Activated CD4-positive, alpha-beta T cell treated with anti-CD3 and anti-CD28 coated beads, Interleukin-2, amount 10 ng/mL, durations not matched to agents 7 days and 5 days (primary cell): ENCODE data around the gene FAM3D. TPM values are rescaled to one million over a fixed set of nuclear protein-coding genes. Genes with fewer than 3 reads are reported as not detected.
"Not testable (repeated sequence)": the region's sequence is repeated elsewhere in the genome, so short reads cannot be mapped to it uniquely, and the experiment has no call there.

Experiments
- CTCF ChIA-PET: fragments of 350-600 bp; sonication (Branson Sonifier 250); formaldehyde crosslinking; loops from one replicate; lab custom pipeline; 2021; ENCODE audit warnings: antibody characterized with exemption; lab: Charles Lee
- POLR2A ChIA-PET: fragments of 350-600 bp; sonication (Branson Sonifier 250); formaldehyde crosslinking; loops from one replicate; lab custom pipeline; 2021; ENCODE audit warnings: antibody characterized with exemption; lab: Charles Lee
- DNase-seq: peaks from one replicate; pipeline ENCODE4 v3.0.0-alpha.2; 2020
- H3K27ac Mint-ChIP-seq: one replicate; pipeline ENCODE4 v1.8.0; 2021; ENCODE audit warnings: mild to moderate bottlenecking, moderate library complexity, mixed read lengths
- H3K27me3 Mint-ChIP-seq: one replicate; pipeline ENCODE4 v1.8.0; 2021; ENCODE audit warnings: mixed read lengths
- H3K36me3 Mint-ChIP-seq: one replicate; pipeline ENCODE4 v1.8.0; 2021; ENCODE audit warnings: low read depth, mixed read lengths
- H3K4me1 Mint-ChIP-seq: one replicate; pipeline ENCODE4 v1.8.0; 2021; ENCODE audit warnings: mixed read lengths
- H3K4me3 Mint-ChIP-seq: one replicate; pipeline ENCODE4 v1.8.0; 2021; ENCODE audit warnings: mild to moderate bottlenecking, moderate library complexity, mixed read lengths
- H3K9me3 Mint-ChIP-seq: one replicate; pipeline ENCODE4 v1.8.0; 2021; ENCODE audit warnings: mixed read lengths
- total RNA-seq, 2 experiments: library from RNA; stranded (reverse); gene quantifications; one replicate each; pipeline ENCODE4 v1.2.3, GENCODE V29; 2021

Gene FAM3D
- total RNA-seq, 2 experiments from 2014 or later, result not detected

DNA sequence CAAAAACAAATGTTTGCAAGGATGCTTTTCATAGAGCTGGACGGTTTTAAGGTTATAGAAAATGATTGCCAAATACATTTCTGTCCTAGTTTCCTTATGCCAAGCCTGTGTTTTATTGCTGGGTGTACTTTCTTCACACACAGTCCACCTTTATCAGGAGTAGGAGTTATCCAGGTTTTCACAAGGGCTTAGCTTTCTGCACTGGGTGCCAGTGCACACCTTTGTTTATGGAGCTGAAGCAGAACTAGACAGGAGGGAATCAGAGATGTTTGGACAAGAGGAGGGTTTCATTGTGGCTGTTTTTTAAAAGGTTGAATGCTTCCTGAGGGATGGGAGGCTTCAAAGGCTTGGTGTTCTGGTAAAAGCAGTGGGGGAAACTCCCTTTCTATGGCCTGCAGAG, 29.5 kb upstream of the FAM3D start:
- peaks cover 3% of the 10 kb centered on the region for H3K36me3 Mint-ChIP-seq
- no peak overlapping the region for H3K4me3 Mint-ChIP-seq
- no peak for DNase-seq
- H3K27ac Mint-ChIP-seq, result no peak overlapping the region
- ChIA-PET CTCF (interaction anchor here (1.8 kb wide), 1 partner anchor 65 kb away, joined by 4 read pairs; no protein-coding TSS in a partner anchor), POLR2A (interaction anchor here (0.6 kb wide), 1 partner anchor 19 kb away, joined by 3 read pairs; no protein-coding TSS in a partner anchor)
- peaks cover 14% of the 10 kb centered on the region for H3K9me3 Mint-ChIP-seq
- no peaks in the 10 kb centered on the region for H3K27me3 Mint-ChIP-seq
- H3K4me1 Mint-ChIP-seq, result peaks cover 27% of the 10 kb centered on the region

DNA sequence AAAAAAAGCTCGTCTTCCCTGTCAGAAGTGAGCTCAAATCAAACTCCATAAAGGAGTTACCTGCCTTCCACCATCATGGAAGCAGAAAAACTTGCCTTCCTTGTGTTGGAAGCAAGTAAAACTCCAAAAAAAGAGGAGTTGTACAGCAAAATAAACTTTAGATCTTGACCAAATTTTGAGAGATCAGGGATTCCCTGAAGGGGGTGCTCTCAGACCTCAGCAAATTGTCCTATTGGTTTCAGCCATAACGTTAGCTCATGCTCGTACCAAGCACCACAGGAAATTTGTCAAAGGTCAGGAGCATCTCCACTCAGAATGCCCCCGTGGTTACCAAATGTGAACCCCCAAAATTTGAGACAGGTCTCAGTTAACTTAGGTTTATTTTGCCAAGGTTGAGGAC, 28.7 kb upstream of the FAM3D start:
- H3K36me3 Mint-ChIP-seq, H3K27ac Mint-ChIP-seq, CTCF ChIA-PET, H3K27me3 Mint-ChIP-seq, H3K4me3 Mint-ChIP-seq, DNase-seq: not testable (repeated sequence)
- peaks cover 27% of the 10 kb centered on the region for H3K4me1 Mint-ChIP-seq
- POLR2A ChIA-PET, result interaction anchor here (0.6 kb wide), 1 partner anchor 18 kb away, joined by 3 read pairs; no protein-coding TSS in a partner anchor
- H3K9me3 Mint-ChIP-seq, result peaks cover 14% of the 10 kb centered on the region

DNA sequence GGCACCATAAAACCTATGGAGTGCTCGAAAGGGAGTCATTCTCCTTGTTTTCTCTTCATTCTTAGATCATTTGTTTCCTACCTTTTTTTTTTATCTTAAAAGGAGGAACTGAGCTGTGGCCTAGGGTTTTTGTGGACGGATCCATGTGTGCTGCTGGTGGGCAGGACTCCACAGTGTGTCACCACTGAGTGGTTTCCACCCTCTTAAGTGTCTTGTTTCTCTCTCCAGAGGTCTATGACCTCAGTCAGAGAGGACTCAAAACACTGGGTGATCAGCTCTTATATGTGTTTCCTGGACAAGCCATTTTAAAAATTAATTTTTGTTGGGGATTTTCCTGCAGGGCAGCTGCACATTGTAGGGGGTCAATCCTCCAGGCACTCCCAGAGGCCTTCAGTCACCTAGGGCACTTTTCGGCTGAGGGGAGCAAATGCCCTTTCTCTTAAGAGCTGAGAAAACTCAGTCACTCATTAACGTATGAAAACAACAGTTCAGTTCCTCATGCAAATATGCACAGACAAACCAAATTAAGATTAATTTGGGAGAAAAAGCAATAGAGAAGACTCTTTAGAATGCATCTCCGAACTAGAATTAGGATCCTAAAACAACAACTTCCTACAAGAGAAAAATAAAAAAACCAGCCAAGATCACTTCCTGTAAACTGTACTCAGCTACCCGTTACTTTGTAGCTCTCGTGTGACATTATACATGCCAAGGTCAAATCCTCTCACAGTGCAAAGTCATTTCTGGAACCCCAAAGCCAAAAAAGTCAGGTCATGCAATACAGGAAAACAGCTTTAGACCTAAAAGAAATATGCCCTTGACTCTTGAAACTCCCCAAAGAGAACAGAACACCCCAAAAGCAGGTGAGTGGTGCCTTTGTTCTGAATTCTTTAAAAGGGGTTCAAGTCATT, 27.6 kb upstream of the FAM3D start:
- H3K27ac Mint-ChIP-seq, result no peak overlapping the region
- H3K27me3 Mint-ChIP-seq, result no peaks in the 10 kb centered on the region
- ChIA-PET CTCF (no interaction called here), POLR2A (interaction anchor here (0.6 to 0.7 kb wide), 2 partner anchors 61 to 77 kb away, joined by 3 to 6 read pairs; no protein-coding TSS in a partner anchor)
- no peak overlapping the region for H3K4me3 Mint-ChIP-seq
- peaks cover 27% of the 10 kb centered on the region for H3K4me1 Mint-ChIP-seq
- no peak for DNase-seq
- peaks cover 3% of the 10 kb centered on the region for H3K36me3 Mint-ChIP-seq
- peaks cover 18% of the 10 kb centered on the region for H3K9me3 Mint-ChIP-seq

DNA sequence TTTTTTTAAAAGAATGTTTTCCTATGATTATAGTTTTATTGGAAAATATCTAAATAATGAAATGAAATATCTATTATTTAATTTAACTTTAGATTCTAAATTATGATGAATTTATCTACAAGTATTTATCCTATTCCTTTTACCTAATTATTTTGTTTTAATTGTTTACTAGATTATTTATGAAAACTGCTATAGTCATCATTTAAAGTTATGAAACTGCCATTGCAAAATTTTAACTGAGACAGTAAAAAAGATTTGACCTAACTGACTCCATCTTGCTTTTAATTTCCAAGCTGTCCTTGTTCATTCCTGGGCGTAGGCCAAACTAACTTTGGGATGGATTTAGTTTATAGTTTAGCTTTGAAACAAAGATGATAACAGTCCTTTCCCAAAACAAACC, 25.9 kb upstream of the FAM3D start:
- no peak overlapping the region for H3K4me3 Mint-ChIP-seq
- ChIA-PET CTCF (no interaction called here), POLR2A (no interaction called here)
- H3K9me3 Mint-ChIP-seq, result peaks cover 21% of the 10 kb centered on the region
- H3K27ac Mint-ChIP-seq, result no peak overlapping the region
- DNase-seq, result no peak
- H3K27me3 Mint-ChIP-seq, result no peaks in the 10 kb centered on the region
- peaks cover 3% of the 10 kb centered on the region for H3K36me3 Mint-ChIP-seq
- peaks cover 24% of the 10 kb centered on the region for H3K4me1 Mint-ChIP-seq

DNA sequence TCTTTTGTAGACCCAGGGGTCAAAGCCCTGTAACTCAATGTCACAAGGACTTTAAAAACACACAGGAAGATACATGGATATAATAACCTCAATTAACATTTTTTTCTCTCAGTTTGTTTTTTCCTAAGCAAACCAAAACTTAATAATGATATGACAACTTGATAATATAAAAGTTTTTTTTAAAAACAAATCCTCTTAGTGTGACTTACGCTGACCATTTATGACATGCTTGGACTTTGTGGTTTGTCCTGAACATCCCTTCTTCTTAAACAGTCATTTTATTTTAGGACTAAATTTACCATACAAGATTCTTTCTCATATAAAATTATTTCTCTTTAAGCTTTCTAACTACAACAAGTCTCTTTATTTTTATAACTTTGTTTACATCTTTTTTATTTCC, 25.4 kb upstream of the FAM3D start:
- CTCF ChIA-PET, result no interaction called here

DNA sequence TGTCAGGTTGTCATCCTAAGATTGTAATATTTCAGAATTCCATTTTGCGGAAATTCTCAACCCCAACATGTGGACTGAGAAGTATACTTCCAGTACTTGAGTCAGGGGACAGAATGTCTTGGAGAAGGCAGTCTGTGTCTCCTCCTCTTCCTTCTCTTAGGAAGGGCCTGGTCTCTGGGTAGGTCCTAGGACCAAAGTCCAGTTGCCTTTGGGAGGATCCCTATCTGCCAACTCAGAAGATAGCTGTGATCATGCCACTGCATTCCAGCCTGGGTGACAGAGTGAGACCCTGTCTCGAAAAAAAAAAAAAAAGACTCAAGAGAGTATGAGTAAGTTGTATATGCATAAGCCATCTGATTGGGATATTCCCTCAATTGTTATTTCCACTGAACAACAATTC, 23.9 kb upstream of the FAM3D start:
- CTCF ChIA-PET, result no interaction called here
- Mint-ChIP-seq H3K9me3 (peaks cover 21% of the 10 kb centered on the region), H3K27ac (no peak overlapping the region), H3K4me1 (peaks cover 9% of the 10 kb centered on the region), H3K36me3 (peaks cover 3% of the 10 kb centered on the region), H3K27me3 (no peaks in the 10 kb centered on the region), H3K4me3 (no peak overlapping the region)
- POLR2A ChIA-PET, result no interaction called here
- no peak for DNase-seq

More for the DNA sequence above, 25.4 kb upstream of the FAM3D start:
- H3K4me1 Mint-ChIP-seq, result peaks cover 19% of the 10 kb centered on the region
- H3K4me3 Mint-ChIP-seq, result no peak overlapping the region
- POLR2A ChIA-PET, result no interaction called here
- peaks cover 21% of the 10 kb centered on the region for H3K9me3 Mint-ChIP-seq
- H3K27ac Mint-ChIP-seq, result no peak overlapping the region
- peaks cover 3% of the 10 kb centered on the region for H3K36me3 Mint-ChIP-seq
- H3K27me3 Mint-ChIP-seq, result no peaks in the 10 kb centered on the region
- DNase-seq, result no peak

DNA sequence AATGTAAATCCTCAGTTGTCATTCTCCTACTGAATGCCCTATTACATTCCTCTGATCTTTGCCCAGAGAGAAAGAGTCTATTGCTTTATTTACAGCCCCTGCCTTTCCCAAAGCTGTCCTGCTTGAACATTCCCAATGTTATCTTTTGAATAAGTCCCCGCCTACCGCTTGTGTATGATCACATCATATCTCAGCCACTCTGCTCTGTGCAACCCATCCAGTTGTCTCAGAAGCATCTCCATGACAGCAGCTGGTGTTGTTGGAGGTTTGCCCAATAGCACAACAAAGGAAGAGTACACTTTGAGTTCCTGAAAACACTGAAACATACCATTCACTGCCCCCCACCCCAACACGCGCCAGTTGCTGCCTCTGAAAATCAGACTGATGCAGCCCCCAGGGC, 22.0 kb upstream of the FAM3D start:
- no peaks in the 10 kb centered on the region for H3K36me3 Mint-ChIP-seq
- no peak overlapping the region for H3K27ac Mint-ChIP-seq
- peaks cover 20% of the 10 kb centered on the region for H3K9me3 Mint-ChIP-seq
- no peaks in the 10 kb centered on the region for H3K27me3 Mint-ChIP-seq
- no peak overlapping the region for H3K4me3 Mint-ChIP-seq
- H3K4me1 Mint-ChIP-seq, result no peaks in the 10 kb centered on the region
- ChIA-PET CTCF (no interaction called here), POLR2A (no interaction called here)
- DNase-seq, result no peak

DNA sequence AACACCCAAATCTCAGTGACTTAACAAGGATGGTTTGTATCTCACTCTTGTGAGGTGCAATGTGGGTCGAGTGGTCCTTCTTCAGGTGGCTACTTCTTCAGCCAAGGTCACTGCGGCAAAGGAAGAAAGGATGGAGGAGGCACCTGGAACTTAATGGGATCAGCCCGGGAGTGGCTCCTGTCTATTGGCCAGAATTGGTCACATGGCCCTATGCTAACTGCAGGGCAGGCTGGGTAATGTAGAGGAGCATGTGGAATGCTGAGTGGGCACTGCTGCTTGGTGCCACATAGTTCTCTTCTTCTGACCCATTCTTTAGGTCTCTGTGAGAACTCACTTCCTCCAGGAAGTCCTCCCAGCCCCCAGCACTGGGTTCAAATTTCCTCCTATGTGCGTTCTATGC, 20.3 kb upstream of the FAM3D start:
- ChIA-PET POLR2A (no interaction called here), CTCF (interaction anchor here (1.1 kb wide), 1 partner anchor 102 kb away, joined by 3 read pairs; no protein-coding TSS in a partner anchor)
- Mint-ChIP-seq H3K9me3 (peaks cover 17% of the 10 kb centered on the region), H3K4me3 (no peak overlapping the region), H3K27ac (no peak overlapping the region), H3K36me3 (no peaks in the 10 kb centered on the region), H3K27me3 (no peaks in the 10 kb centered on the region), H3K4me1 (no peaks in the 10 kb centered on the region)
- no peak for DNase-seq

DNA sequence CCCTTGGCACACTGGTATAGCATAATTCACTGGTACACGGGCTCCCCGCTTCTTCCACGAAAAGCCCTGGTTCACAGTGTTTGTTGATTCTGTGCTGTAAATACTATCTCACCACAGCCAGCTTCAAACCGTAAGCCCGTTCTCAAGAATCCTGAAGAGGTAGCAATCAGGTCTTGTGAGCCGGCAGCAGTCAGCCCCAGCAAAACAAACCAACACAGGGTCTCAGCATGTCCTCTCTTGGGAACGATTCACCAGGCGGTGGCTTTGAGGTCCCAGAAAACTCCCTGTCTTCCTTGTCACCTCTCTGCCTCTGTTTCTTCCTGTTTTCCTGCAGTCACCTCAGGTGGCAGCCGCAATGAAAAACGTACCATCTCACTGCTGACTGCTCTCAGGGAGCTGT, 19.1 kb upstream of the FAM3D start:
- Mint-ChIP-seq H3K27ac (no peak overlapping the region), H3K4me1 (no peaks in the 10 kb centered on the region), H3K9me3 (peaks cover 11% of the 10 kb centered on the region), H3K36me3 (no peaks in the 10 kb centered on the region), H3K27me3 (peaks cover under 1% of the 10 kb centered on the region), H3K4me3 (no peak overlapping the region)
- no peak for DNase-seq
- POLR2A ChIA-PET, result no interaction called here
- CTCF ChIA-PET, result no interaction called here

DNA sequence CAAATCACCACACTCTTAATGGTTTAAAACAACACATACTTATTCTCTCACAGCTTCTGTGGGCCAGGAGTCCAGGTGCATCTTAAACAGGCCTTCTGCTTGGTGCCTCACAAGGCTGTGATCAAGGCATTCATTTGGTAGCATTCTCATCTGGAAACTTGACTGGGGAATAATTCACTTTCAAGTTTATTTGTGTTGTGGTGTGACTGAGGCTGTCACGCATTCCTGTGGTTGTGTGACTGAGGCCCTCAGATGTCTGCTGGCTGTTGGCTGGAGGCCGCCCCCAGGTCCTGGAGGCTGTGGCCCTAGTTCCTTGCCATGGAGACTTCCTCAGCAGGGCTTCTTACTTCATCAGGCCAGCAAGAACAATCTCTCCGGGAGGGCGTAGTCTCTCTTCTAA, 16.9 kb upstream of the FAM3D start:
- no peak for DNase-seq
- Mint-ChIP-seq H3K27me3 (peaks cover 2% of the 10 kb centered on the region), H3K9me3 (no peaks in the 10 kb centered on the region), H3K4me1 (no peaks in the 10 kb centered on the region), H3K27ac (no peak overlapping the region), H3K36me3 (no peaks in the 10 kb centered on the region), H3K4me3 (no peak overlapping the region)
- CTCF ChIA-PET, result no interaction called here
- POLR2A ChIA-PET, result no interaction called here

DNA sequence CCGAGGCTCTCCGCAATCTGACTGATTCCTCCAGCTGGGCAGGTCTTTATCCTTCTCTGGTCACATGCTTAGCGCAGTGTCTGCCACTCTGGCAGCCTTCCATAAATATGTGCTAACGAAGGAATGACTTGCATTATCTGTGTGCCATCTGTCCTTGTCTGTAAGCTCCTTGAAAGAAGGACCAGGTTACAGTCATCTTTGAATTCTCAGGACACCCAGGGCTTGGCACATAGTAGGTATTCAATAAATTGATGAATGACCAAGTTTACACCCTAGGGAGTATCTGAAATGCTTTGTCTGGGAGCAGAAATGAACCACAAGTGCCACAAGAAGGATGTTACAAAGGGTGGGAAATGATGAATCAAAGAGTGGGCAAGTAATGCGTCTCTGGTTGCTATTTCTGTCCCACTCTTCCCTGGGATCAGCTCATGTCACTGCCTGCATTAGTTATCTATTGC, 16.5 kb upstream of the FAM3D start:
- H3K9me3 Mint-ChIP-seq, result no peaks in the 10 kb centered on the region
- H3K27me3 Mint-ChIP-seq, result peaks cover 2% of the 10 kb centered on the region
- no peak for DNase-seq
- no peak overlapping the region for H3K4me3 Mint-ChIP-seq
- ChIA-PET POLR2A (no interaction called here), CTCF (interaction anchor here (0.8 kb wide), 1 partner anchor 70 kb away, joined by 3 read pairs; no protein-coding TSS in a partner anchor)
- no peaks in the 10 kb centered on the region for H3K4me1 Mint-ChIP-seq
- H3K36me3 Mint-ChIP-seq, result no peaks in the 10 kb centered on the region
- H3K27ac Mint-ChIP-seq, result no peak overlapping the region

DNA sequence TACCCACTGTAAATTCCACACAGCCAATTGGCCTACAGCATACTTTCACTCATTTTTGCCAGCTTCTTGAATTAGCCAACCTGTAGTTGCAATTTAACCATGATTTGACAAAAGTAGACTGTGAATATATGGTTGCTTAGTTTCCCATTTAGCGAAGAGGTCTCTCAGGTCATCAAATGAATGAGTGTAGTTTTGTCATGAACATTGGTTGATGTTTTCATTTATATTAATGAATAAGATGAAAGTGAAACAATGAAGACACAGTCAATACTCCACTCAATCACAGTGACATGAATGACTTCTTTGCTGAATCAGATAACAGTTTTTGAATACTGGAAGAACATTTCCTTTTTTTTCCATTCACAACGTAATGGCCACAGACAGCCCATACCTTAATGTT, 15.3 kb upstream of the FAM3D start:
- POLR2A ChIA-PET, result no interaction called here
- no peaks in the 10 kb centered on the region for H3K36me3 Mint-ChIP-seq
- H3K4me1 Mint-ChIP-seq, result no peaks in the 10 kb centered on the region

DNA sequence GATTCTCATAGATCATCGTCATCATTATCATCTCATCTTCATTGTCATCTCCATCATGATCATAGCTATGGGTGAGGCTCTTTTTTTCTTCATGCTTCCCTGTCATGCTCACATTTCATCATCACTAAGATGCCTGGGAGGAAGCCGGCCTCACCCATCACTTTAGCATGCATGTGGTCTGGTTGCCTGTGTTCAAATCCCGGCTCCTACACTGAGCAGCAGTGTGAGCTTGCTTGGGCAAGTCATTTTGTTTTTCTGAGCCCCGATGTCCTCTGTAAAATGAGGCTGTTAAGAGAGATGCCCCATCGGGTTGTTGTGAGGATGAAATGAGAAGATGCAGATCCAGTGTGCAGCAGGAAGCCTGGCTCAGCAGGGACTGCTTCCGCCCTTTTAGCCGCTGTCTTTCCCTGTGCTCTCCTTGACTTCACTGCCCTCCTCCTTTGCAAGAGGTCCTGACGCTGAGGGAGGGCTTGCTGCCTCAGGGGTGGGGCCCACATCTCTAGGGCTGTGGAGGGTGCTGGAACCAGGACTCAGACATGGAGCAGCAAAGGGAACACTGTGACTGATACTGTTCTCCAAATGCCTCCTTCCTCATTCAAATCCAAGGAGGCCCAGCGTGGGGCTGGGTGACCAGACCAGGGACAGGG, 14.4 kb upstream of the FAM3D start:
- CTCF ChIA-PET, result no interaction called here
- Mint-ChIP-seq H3K4me3 (no peak overlapping the region), H3K9me3 (no peaks in the 10 kb centered on the region), H3K27ac (no peak overlapping the region), H3K36me3 (no peaks in the 10 kb centered on the region), H3K4me1 (no peaks in the 10 kb centered on the region), H3K27me3 (peaks cover 8% of the 10 kb centered on the region)
- DNase-seq, result no peak
- POLR2A ChIA-PET, result no interaction called here

More for the DNA sequence above, 15.3 kb upstream of the FAM3D start:
- CTCF ChIA-PET, result no interaction called here
- no peak overlapping the region for H3K4me3 Mint-ChIP-seq
- H3K27ac Mint-ChIP-seq, result no peak overlapping the region
- DNase-seq, result no peak
- no peaks in the 10 kb centered on the region for H3K9me3 Mint-ChIP-seq
- H3K27me3 Mint-ChIP-seq, result peaks cover 7% of the 10 kb centered on the region
